Esophagus muscularis mucosa (tissue), 3 donors: Measurements from ENCODE around the gene ENTPD5.

ENCODE experiments used
- CTCF ChIP-seq, 3 experiments: fragments of 200-600 bp in 2 of 3; fragments of 450-650 bp in 1 of 3; sonication (generic) in 2 of 3; IDR thresholded peaks; one replicate each; pipeline ENCODE4 v1.5.1; 2017 to 2019; ENCODE audit warnings: antibody characterized with exemption in 3 of 3, mild to moderate bottlenecking in 2 of 3, moderate library complexity in 1 of 3
- POLR2A ChIP-seq: fragments of 450-650 bp; IDR thresholded peaks from one replicate; pipeline ENCODE4 v1.6.1; 2017; ENCODE audit warnings: antibody characterized with exemption, moderate library complexity, mild to moderate bottlenecking, low read depth
- POLR2AphosphoS5 ChIP-seq, 2 donors: sonication (generic); formaldehyde crosslinking; IDR thresholded peaks; one replicate each; pipeline ENCODE4 v1.6.1; 2017; ENCODE audit warnings: antibody characterized with exemption in 2 of 2

DNA sequence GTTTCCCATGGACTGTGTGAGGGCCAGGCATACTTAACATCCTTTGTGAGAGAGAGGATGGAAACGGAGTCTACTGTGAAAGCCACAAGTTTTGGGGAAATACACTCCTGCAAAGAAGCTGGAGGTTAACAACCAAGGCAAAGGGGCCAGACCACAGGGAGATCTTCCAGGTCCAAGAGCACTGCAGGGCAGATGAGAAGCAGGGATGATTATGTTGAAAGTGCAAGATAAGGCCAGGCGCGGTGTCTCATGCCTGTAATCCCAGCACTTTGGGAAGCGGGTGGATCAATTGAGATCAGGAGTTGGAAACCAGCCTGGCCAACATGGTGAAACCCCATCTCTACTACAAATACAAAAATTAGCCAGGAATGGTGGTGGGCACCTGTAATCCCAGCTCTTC, 53.9 kb downstream of the ENTPD5 start:
- no peak for TF ChIP-seq CTCF (IDR thresholded peaks at IDR 0.05)
- TF ChIP-seq POLR2A = no peak
- TF ChIP-seq POLR2AphosphoS5 (IDR thresholded peaks at IDR 0.05) = no peak
